Mesendoderm (in vitro differentiated cells): Measurements from ENCODE around the gene RASD2.
"Not testable (repeated sequence)": the region's sequence is repeated elsewhere in the genome, so short reads cannot be mapped to it uniquely, and the experiment has no call there.

Source experiments
- DNase-seq: peaks from one replicate; pipeline ENCODE4 v3.0.0; 2013
- H2AK5ac ChIP-seq: 2 replicates; pipeline ENCODE4 v1.6.1; 2013; ENCODE audit warnings: low read length, inconsistent platforms
- H2BK120ac ChIP-seq: 2 replicates; pipeline ENCODE4 v1.6.1; 2013; ENCODE audit warnings: low read depth, mild to moderate bottlenecking, low read length, moderate library complexity, mixed read lengths
- H2BK15ac ChIP-seq: replicated peaks from 2 replicates; pipeline ENCODE4 v1.6.1; 2013; ENCODE audit warnings: low read depth, mild to moderate bottlenecking, moderate library complexity
- H2BK5ac ChIP-seq: 2 replicates; pipeline ENCODE4 v1.6.1; 2013; ENCODE audit warnings: low read length, inconsistent platforms
- H3K18ac ChIP-seq: 2 replicates; pipeline ENCODE4 v1.6.1; 2013; ENCODE audit warnings: mild to moderate bottlenecking, low read length, mixed read lengths
- H3K23ac ChIP-seq: one replicate; pipeline ENCODE4 v1.6.1; 2013; ENCODE audit warnings: low read length
- H3K27ac ChIP-seq: 2 replicates; pipeline ENCODE4 v1.5.1; 2013; ENCODE audit warnings: low read depth, mild to moderate bottlenecking, inconsistent platforms, low read length, moderate library complexity
- H3K27me3 ChIP-seq: 2 replicates; pipeline ENCODE4 v1.6.1; 2013; ENCODE audit warnings: low read length, control low read depth, mild to moderate bottlenecking, inconsistent platforms; ENCODE audit not compliant: insufficient read depth, poor library complexity
- H3K36me3 ChIP-seq: 2 replicates; pipeline ENCODE4 v1.6.1; 2013; ENCODE audit warnings: low read length, inconsistent platforms; ENCODE audit not compliant: control insufficient read depth, insufficient read depth
- H3K4ac ChIP-seq: one replicate; pipeline ENCODE4 v1.6.1; 2013; ENCODE audit warnings: low read depth, mild to moderate bottlenecking, low read length, moderate library complexity
- H3K4me1 ChIP-seq: 2 replicates; pipeline ENCODE4 v1.6.1; 2013; ENCODE audit warnings: low read depth, low read length, inconsistent platforms; ENCODE audit not compliant: control insufficient read depth
- H3K4me2 ChIP-seq: 2 replicates; pipeline ENCODE4 v1.6.1; 2013; ENCODE audit warnings: low read length
- H3K4me3 ChIP-seq: 2 replicates; pipeline ENCODE4 v1.5.1; 2013; ENCODE audit warnings: mild to moderate bottlenecking, low read length
- H3K56ac ChIP-seq: one replicate; pipeline ENCODE4 v1.6.1; 2013; ENCODE audit warnings: low read length
- H3K79me1 ChIP-seq: 2 replicates; pipeline ENCODE4 v1.6.1; 2013; ENCODE audit warnings: low read length, inconsistent platforms
- H3K79me2 ChIP-seq: 2 replicates; pipeline ENCODE4 v1.6.1; 2013; ENCODE audit warnings: mild to moderate bottlenecking, low read length; ENCODE audit not compliant: control insufficient read depth, insufficient read depth
- H3K9ac ChIP-seq: 2 replicates; pipeline ENCODE4 v1.6.1; 2013; ENCODE audit warnings: low read length, inconsistent platforms
- H4K5ac ChIP-seq: one replicate; pipeline ENCODE4 v1.6.1; 2013; ENCODE audit warnings: low read length
- H4K8ac ChIP-seq: one replicate; pipeline ENCODE4 v1.6.1; 2013; ENCODE audit warnings: low read depth, mild to moderate bottlenecking, control low read depth, low read length, moderate library complexity
- whole genome bisulfite sequencing: extraction: QIAGEN DNeasy Blood & Tissue Kit; methylation state at CpG from one replicate; pipeline ENCODE4 v1.1.7; 2013; ENCODE audit warnings: low lambda C conversion rate, missing lambda C conversion rate; ENCODE audit not compliant: insufficient coverage; ENCODE audit errors: extremely low coverage; 5-methylcytosine and 5-hydroxymethylcytosine counted together

RASD2 gene

GRCh38 chr22:35507851-35508250, 32.8 kb upstream of the RASD2 start:
- H2AK5ac ChIP-seq, H3K79me1 ChIP-seq, H3K56ac ChIP-seq, DNase-seq, H4K5ac ChIP-seq, H3K36me3 ChIP-seq, H2BK120ac ChIP-seq, H2BK5ac ChIP-seq, H3K4me2 ChIP-seq, H3K27ac ChIP-seq, H3K79me2 ChIP-seq, H3K4me3 ChIP-seq, H3K4ac ChIP-seq, H3K4me1 ChIP-seq, H3K18ac ChIP-seq, H4K8ac ChIP-seq, H3K27me3 ChIP-seq, H3K23ac ChIP-seq, H3K9ac ChIP-seq, H2BK15ac ChIP-seq: not testable (repeated sequence)
- no CpG with 5 or more reads among the region's 7 CpGs for WGBS

GRCh38 chr22:35509451-35509850, 31.2 kb upstream of the RASD2 start:
- Histone ChIP-seq H2BK5ac (no peak overlapping the region), H3K23ac (no peak overlapping the region), H3K27ac (no peak overlapping the region), H3K79me1 (no peaks in the 10 kb centered on the region), H3K4me1 (no peaks in the 10 kb centered on the region), H3K9ac (no peak overlapping the region), H4K8ac (no peak overlapping the region), H3K4me3 (no peak overlapping the region), H3K56ac (no peak overlapping the region), H4K5ac (no peak overlapping the region), H3K4ac (no peak overlapping the region), H3K36me3 (no peaks in the 10 kb centered on the region), H2BK15ac (no peak overlapping the region), H3K27me3 (no peaks in the 10 kb centered on the region), H2BK120ac (no peak overlapping the region), H3K79me2 (no peaks in the 10 kb centered on the region), H3K18ac (no peak overlapping the region), H2AK5ac (no peak overlapping the region), H3K4me2 (no peak overlapping the region)
- no CpG with 5 or more reads among the region's 10 CpGs for WGBS
- DNase-seq = no peak

GRCh38 chr22:35509960-35510359, 30.7 kb upstream of the RASD2 start:
- H3K9ac ChIP-seq = no peak overlapping the region
- H4K8ac ChIP-seq = no peak overlapping the region
- no peaks in the 10 kb centered on the region for H3K36me3 ChIP-seq
- no peak overlapping the region for H3K56ac ChIP-seq
- no peak overlapping the region for H2BK5ac ChIP-seq
- H3K4ac ChIP-seq = no peak overlapping the region
- no peak overlapping the region for H3K27ac ChIP-seq
- no peaks in the 10 kb centered on the region for H3K79me2 ChIP-seq
- H2BK15ac ChIP-seq = no peak overlapping the region
- H3K27me3 ChIP-seq = no peaks in the 10 kb centered on the region
- H3K18ac ChIP-seq = no peak overlapping the region
- H3K79me1 ChIP-seq = no peaks in the 10 kb centered on the region
- no peak overlapping the region for H3K23ac ChIP-seq
- peak; percentile 43 for DNase-seq
- H4K5ac ChIP-seq = no peak overlapping the region
- H3K4me1 ChIP-seq = no peaks in the 10 kb centered on the region
- no CpG with 5 or more reads among the region's 2 CpGs for WGBS
- no peak overlapping the region for H3K4me3 ChIP-seq
- H3K4me2 ChIP-seq = no peak overlapping the region
- H2AK5ac ChIP-seq = no peak overlapping the region
- H2BK120ac ChIP-seq = no peak overlapping the region

GRCh38 chr22:35510481-35510934, 30.1 kb upstream of the RASD2 start:
- Histone ChIP-seq H3K36me3 (no peaks in the 10 kb centered on the region), H3K9ac (no peak overlapping the region), H3K4ac (no peak overlapping the region), H2BK5ac (no peak overlapping the region), H3K27ac (no peak overlapping the region), H2AK5ac (no peak overlapping the region), H3K4me2 (no peak overlapping the region), H3K4me3 (no peak overlapping the region), H2BK15ac (no peak overlapping the region), H3K4me1 (no peaks in the 10 kb centered on the region), H4K8ac (no peak overlapping the region), H2BK120ac (no peak overlapping the region), H3K56ac (no peak overlapping the region), H3K23ac (no peak overlapping the region), H3K79me2 (no peaks in the 10 kb centered on the region), H3K18ac (no peak overlapping the region), H3K79me1 (no peaks in the 10 kb centered on the region), H3K27me3 (no peaks in the 10 kb centered on the region), H4K5ac (no peak overlapping the region)
- no peak for DNase-seq
- WGBS = no CpG with 5 or more reads among the region's 6 CpGs

GRCh38 chr22:35510951-35511350, 29.7 kb upstream of the RASD2 start:
- no peak overlapping the region for H3K4ac ChIP-seq
- H3K4me1 ChIP-seq = no peaks in the 10 kb centered on the region
- no peak overlapping the region for H4K8ac ChIP-seq
- H2BK5ac ChIP-seq = no peak overlapping the region
- no CpG with 5 or more reads among the region's 4 CpGs for WGBS
- H3K79me1 ChIP-seq = no peaks in the 10 kb centered on the region
- H3K4me2 ChIP-seq = no peak overlapping the region
- H4K5ac ChIP-seq = no peak overlapping the region
- no peak overlapping the region for H2AK5ac ChIP-seq
- no peak overlapping the region for H3K23ac ChIP-seq
- H3K36me3 ChIP-seq = no peaks in the 10 kb centered on the region
- no peak overlapping the region for H2BK15ac ChIP-seq
- no peak overlapping the region for H3K9ac ChIP-seq
- H3K18ac ChIP-seq = no peak overlapping the region
- no peak overlapping the region for H3K56ac ChIP-seq
- no peak for DNase-seq
- H3K79me2 ChIP-seq = no peaks in the 10 kb centered on the region
- no peak overlapping the region for H2BK120ac ChIP-seq
- no peak overlapping the region for H3K27ac ChIP-seq
- H3K27me3 ChIP-seq = no peaks in the 10 kb centered on the region
- H3K4me3 ChIP-seq = no peak overlapping the region

GRCh38 chr22:35514366-35514765, 26.3 kb upstream of the RASD2 start:
- Histone ChIP-seq H3K79me2 (no peaks in the 10 kb centered on the region), H3K23ac (no peak overlapping the region), H3K9ac (no peak overlapping the region), H2BK5ac (no peak overlapping the region), H3K27me3 (no peaks in the 10 kb centered on the region), H4K8ac (no peak overlapping the region), H2AK5ac (no peak overlapping the region), H4K5ac (no peak overlapping the region), H3K4me2 (no peak overlapping the region), H2BK15ac (no peak overlapping the region), H3K79me1 (no peaks in the 10 kb centered on the region), H3K56ac (no peak overlapping the region), H2BK120ac (no peak overlapping the region), H3K36me3 (no peaks in the 10 kb centered on the region), H3K4me1 (peaks cover 2% of the 10 kb centered on the region), H3K18ac (no peak overlapping the region), H3K27ac (no peak overlapping the region), H3K4me3 (no peak overlapping the region), H3K4ac (no peak overlapping the region)
- DNase-seq = no peak
- WGBS = no CpG with 5 or more reads among the region's 2 CpGs
